ENCODE measurements around the gene SLC43A2. TPM values are rescaled to one million over a fixed set of nuclear protein-coding genes. Genes with fewer than 3 reads are reported as not detected.

Gene SLC43A2
- polyA plus RNA-seq, 10 donors = 2.9 to 6.3 (median 3.6) TPM

DNA sequence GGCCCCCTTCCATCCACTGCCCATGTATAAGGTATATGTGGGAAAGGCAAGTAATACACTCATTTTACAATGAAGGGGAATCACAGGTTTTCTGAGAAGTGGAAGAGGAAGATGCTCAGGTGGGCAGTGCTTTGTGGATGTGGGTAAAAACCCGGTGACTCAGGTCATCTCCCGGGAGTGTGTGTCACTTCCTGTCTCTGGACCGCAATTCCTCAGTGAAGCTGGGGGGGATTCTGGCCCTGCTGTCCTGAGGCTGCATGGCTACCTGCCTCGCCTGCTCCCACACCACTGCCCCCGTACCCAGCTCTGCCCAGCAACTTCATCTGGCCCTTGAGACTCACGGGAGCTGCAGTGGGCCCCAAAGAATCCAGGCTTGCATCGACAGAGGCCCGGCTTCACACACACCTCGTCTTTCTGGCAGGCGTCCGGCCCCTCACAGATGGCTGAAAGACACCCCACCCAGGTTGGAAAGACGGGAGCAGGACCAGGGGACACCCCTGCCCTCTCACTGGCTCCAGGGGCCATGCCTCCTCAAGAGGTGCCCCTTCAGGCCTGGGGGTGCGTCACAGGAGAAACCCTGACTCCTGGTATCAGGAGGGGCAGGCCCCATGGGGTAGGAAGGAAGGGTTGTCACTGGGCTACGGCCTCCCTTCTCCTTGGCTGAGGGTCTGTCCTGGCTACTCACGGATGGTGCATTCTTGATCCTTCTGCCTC, 16.0 kb upstream of the SLC43A2 start:
- no peak for DNase-seq

- peak in 1 of 3 donors; percentile 55 for DNase-seq
These were observed 15.4 kb upstream of the SLC43A2 start for GRCh38 chr17:1643999-1644492.

DNA sequence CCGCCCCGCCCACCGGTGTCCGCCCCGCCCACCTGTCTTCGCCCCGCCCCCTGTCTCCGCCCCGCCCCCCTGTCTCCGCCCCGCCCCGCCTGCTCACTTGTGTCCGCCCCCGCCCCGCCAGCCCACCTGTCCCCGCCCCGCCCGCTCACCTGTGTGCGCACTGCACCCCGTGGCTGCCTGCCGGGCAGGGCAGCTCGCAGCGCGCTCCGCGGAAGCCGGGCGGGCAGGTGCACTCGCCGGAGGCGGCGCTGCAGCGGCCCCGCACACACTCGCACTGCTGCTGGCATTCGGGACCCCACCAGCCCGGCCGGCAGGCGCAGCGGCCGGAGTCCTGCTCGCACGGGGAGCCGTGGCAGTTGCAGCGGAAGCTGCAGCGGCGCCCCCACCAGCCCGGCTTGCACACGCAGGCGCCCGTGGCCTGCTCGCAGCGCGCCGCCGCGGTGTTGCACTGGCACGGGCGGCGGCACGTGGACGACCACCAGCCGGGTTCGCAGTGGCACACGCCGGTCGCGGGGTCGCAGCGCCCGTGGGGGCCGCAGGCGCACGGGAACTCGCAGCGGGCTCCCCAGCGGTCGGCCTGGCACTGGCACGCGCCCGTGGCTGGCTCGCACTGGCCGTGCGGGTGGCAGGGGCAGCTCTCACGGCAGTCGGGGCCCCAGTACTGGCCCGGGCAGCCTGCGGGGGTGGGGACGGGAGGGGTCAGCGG, 14.8 kb upstream of the SLC43A2 start:
- DNase-seq = peak in 1 of 3 donors; percentile 53

- DNase-seq = no peak
These were observed 12.4 kb upstream of the SLC43A2 start for GRCh38 chr17:1641065-1641403.

- DNase-seq = peak in 1 of 3 donors; percentile 42
These were observed 11.9 kb upstream of the SLC43A2 start for GRCh38 chr17:1640329-1641064.

DNA sequence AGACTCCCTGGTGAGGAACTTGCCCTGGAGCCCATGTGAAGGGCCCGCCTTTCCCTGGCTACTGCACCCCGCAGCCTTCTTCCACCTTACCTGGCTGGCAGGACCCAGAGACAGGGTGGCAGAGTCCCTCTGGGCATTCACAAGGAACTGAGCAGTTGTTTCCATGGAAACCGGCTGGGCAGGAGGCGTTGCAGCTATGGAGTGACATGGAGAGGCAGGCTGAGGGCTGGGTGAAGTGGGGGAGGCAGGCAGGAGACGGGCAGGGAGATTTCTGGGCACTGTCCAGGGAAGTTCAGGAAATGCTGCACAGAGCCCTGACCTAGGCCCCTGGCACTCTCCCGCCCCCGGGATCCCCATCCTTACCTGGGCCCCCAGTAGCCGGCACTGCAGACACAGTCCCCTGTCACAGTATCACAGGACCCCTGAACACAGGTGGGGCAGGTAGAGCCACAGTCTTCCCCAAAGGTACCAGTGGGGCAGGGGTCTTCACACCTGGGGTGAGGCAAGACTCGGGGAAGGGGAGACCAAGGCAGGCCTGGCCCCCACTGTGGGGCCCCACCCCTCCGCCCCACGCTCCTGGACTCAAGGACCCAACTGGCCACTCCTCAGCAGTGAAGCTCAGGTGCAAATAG, 11.0 kb upstream of the SLC43A2 start:
- DNase-seq = no peak

- DNase-seq = no peak
These were observed 10.1 kb upstream of the SLC43A2 start for GRCh38 chr17:1638624-1639300.

- peak in 1 of 3 donors; percentile 60 for DNase-seq
These were observed 9.5 kb upstream of the SLC43A2 start for GRCh38 chr17:1638171-1638590.

DNA sequence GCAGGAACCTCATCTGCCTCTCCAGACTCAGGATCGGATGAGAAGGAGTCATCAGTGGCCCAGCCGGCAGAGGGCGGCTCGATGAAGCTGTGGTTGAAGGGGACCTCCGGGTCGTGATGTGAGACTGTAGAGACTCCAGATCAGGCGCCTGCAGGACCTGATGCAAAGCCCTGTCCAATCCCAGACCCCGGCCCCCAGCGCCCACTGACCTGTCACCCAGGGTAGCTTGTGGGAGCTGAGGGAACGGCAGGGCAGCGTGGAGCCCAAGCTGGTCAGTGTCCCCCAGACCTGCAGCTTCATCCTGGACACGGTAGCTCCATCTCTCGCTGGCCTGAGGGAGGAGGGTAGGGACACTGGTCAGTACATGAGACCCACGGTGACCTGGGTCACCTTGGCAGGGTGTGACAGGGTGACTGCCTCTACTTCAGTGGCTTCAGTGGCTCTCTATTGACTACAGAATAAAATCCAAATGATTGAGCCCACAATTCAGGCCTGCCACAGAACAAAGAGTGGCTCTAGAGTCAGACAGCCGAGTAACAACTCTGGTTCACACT, 8.2 kb upstream of the SLC43A2 start:
- DNase-seq = no peak

DNA sequence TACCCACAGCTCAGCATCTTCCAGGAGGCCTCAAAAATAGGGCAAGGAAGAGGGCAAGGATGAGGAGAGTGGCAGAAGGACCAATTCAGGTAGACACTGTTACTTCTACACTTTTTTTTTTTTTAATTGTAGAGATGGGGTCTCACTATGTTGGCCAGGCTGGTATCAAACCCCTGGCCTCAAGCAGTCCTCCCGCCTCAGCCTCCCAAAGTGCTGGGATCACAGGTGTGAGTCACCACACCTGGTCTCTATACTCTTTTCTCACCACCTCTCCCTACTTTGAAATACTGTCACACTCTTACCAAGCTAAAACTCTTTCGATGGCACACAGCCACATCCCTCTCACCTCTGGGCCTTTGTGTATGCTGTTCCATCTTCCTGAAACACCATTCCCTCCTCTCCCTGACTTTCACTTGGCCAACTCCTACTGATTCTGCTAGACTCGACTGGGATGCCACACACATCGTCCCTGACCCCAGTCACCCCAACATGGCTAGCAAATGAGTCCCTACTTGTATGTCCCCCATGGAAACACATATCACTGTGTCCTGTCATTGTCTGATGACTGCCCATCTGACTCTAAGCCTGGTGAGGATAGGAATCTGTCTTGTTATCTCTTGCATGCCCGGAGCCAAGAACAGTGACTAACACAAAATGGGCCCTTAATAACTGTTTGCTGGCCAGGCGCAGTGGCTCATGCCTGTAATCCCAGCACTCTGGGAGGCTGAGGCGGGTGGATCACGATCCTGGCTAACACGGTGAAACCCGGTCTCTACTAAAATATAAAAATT, 7.2 kb upstream of the SLC43A2 start:
- DNase-seq = no peak

GRCh38 chr17:1634841-1635650, 6.4 kb upstream of the SLC43A2 start:
- DNase-seq = no peak

GRCh38 chr17:1630662-1631061, 2.0 kb upstream of the SLC43A2 start:
- no peak for DNase-seq

DNA sequence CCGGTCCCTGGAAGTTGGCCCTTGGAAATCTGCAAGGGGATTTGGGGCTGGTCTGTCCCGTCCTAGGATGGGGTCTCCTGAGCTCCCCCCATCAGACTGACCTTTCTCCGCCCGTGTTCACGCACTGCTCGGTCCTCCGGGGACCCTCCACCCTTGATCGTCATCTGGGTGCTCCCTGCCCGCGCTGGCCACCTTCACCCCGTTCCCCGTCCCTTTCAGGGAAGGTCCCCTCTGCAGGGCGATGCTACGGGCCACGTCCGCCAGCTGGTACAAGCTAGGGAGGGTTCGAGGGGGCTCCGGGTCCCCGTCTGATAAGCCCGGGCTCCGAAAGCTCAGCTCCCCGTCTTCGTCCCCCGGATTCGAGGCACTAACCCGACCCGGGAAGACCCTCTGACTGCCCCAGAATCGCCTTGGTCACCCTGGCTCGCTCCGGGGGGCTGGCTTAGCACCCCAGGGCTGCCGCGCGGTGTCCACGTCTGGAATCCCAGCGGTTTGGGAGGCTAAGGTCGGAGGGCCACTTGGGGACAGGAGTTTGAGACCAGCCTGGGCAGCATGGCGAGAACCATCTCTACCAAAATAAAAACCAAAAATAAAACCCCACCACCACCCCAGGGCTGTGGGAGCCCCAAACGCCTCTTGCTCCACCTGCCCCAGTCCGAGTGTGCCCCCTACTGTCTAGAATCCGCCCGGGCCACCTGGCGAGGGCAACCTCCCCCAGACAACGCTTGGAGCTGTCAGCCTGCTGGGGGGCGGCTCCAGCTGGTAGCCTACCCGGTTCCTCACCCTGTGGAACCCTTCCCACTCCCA, 1.1 kb upstream of the SLC43A2 start:
- DNase-seq = peak in 1 of 3 donors; percentile 45

DNA sequence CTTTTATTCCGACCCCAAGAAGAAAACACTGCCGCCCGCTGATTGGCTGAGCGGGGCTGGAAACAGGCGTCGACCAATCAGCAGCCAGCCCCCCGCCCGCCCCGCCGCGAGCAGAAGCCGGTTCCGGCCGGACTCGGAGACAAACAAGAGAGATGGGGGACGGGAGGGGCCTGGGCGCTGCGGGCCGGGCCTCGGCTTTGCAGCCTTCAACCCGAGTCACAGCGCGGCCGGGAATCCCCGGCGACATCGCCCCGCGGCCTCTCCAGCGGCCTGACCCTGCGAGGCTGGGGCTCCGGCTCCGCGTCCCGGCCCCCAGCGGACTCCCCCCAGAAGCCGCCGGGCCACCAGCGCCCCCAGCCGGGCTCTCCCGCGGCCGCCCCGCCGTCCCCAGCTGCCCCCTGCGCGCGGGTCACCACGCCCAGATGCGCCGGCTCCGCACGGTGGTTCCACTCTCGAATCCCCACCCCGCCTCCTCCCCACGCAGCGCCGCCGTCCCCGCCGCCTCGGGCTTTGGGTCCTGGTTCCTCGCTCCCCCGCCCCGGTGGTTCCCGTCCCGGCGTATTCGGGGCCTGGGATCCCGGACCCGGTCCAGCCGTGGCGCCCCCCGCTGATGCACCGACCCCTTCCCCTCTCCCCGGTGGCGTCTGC, 346 bp upstream of the SLC43A2 start:
- DNase-seq = peak; percentile 90 to 97 (median 94)

DNA sequence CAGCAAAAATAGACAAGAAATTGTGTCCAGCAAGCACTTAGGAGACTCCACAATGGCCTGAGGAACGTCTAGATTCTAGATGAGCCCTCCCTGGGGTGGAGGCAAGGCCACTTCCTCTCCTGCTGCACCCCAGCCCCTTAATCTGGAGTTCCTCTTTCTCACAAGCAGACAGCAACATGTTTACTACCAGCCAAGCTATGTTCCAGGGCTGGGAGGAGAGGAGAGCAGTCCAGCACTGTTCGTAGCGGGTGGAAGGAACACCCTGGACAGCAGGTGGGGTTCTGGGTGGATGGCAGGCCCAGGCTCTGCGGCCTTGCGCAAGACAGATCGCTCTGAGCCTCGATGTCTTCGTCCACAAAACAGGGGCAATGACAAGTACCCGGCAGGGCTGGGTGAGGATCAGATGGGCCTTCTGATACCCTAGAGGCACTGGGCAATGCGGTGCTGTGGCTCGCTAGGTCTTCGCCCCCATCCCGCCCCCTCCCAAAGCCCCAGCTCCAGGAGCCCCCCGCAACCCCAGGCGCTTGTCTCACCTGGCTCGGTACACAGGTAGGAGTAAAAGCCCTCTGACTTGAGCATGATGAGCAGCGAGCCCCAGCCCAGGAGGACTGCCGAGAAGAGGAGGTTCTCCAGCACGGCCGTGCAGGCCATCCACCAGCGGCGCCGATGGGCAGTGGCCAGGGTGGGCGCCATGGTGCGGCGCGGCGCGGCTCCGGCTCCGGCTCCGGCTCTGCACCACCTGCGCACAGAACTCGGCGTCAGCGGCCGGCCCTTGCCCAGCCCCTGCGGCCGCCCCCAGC, 1.3 kb downstream of the SLC43A2 start:
- DNase-seq = peak in 1 of 3 donors; percentile 56

- DNase-seq = no peak
These were observed 2.3 kb downstream of the SLC43A2 start for GRCh38 chr17:1626333-1626732.

- DNase-seq = no peak
These were observed 3.1 kb downstream of the SLC43A2 start for GRCh38 chr17:1625581-1625980.
